Astrocyte (in vitro differentiated cells and primary cell): ENCODE results near the gene ATF7. TPM values are rescaled to one million over a fixed set of nuclear protein-coding genes. Genes with fewer than 3 reads are reported as not detected.

Experiments
- DNase-seq: peaks from one replicate; pipeline ENCODE4 v3.0.0-alpha.2; 2010; ENCODE audit warnings: low read depth
- FAIRE-seq: peaks from 2 replicates; lab custom pipeline; 2011; peaks lifted over from hg19 to GRCh38; lab: Jason Lieb, UNC
- H2AFZ ChIP-seq: 2 replicates; pipeline ENCODE4 v1.6.0; 2012; ENCODE audit warnings: low read depth, low read length, inconsistent platforms
- H3K27ac ChIP-seq: 2 replicates; pipeline ENCODE4 v1.5.1; 2011; ENCODE audit warnings: low read depth, low read length, inconsistent platforms
- H3K27me3 ChIP-seq: 2 replicates; pipeline ENCODE4 v1.6.0; 2011; ENCODE audit warnings: low read length, inconsistent platforms; ENCODE audit not compliant: insufficient read depth
- H3K36me3 ChIP-seq: 2 replicates; pipeline ENCODE4 v1.5.1; 2011; ENCODE audit warnings: low read length, inconsistent platforms; ENCODE audit not compliant: insufficient read depth
- H3K4me1 ChIP-seq: 2 replicates; pipeline ENCODE4 v1.5.1; 2011; ENCODE audit warnings: low read length, inconsistent platforms; ENCODE audit not compliant: insufficient read depth
- H3K4me2 ChIP-seq: 2 replicates; pipeline ENCODE4 v1.6.0; 2012; ENCODE audit warnings: low read length, inconsistent platforms
- H3K4me3 ChIP-seq: 2 replicates; pipeline ENCODE4 v1.5.1; 2011; ENCODE audit warnings: low read depth, mild to moderate bottlenecking, low read length, inconsistent platforms; ENCODE audit not compliant: insufficient read depth
- H3K79me2 ChIP-seq: 2 replicates; pipeline ENCODE4 v1.6.0; 2012; ENCODE audit warnings: mild to moderate bottlenecking, low read length, inconsistent platforms; ENCODE audit not compliant: insufficient read depth
- H3K9ac ChIP-seq: 2 replicates; pipeline ENCODE4 v1.6.0; 2012; ENCODE audit warnings: mild to moderate bottlenecking, low read length, inconsistent platforms
- H3K9me3 ChIP-seq: 2 replicates; pipeline ENCODE4 v1.5.1; 2012; ENCODE audit warnings: low read depth, mild to moderate bottlenecking, low read length, inconsistent platforms; ENCODE audit not compliant: insufficient read depth
- H4K20me1 ChIP-seq: 2 replicates; pipeline ENCODE4 v1.6.0; 2012; ENCODE audit warnings: low read length, inconsistent platforms; ENCODE audit not compliant: insufficient read depth
- H3K27ac Mint-ChIP-seq: one replicate; pipeline ENCODE4 v1.8.0; 2021; ENCODE audit warnings: mild to moderate bottlenecking, mixed read lengths; ENCODE audit not compliant: unreplicated experiment
- H3K27me3 Mint-ChIP-seq: one replicate; pipeline ENCODE4 v1.8.0; 2021; ENCODE audit warnings: low read depth, mixed read lengths; ENCODE audit not compliant: unreplicated experiment
- H3K36me3 Mint-ChIP-seq: one replicate; pipeline ENCODE4 v1.8.0; 2021; ENCODE audit warnings: low read depth, mixed read lengths; ENCODE audit not compliant: unreplicated experiment
- H3K4me1 Mint-ChIP-seq: one replicate; pipeline ENCODE4 v1.8.0; 2021; ENCODE audit warnings: low read depth, mixed read lengths; ENCODE audit not compliant: unreplicated experiment
- H3K4me3 Mint-ChIP-seq: one replicate; pipeline ENCODE4 v1.8.0; 2021; ENCODE audit warnings: mild to moderate bottlenecking, moderate library complexity, mixed read lengths; ENCODE audit not compliant: unreplicated experiment
- H3K9me3 Mint-ChIP-seq: one replicate; pipeline ENCODE4 v1.8.0; 2021; ENCODE audit warnings: mild to moderate bottlenecking, mixed read lengths; ENCODE audit not compliant: unreplicated experiment
- CTCF ChIP-seq: IDR thresholded peaks from 2 replicates; pipeline ENCODE4 v1.5.1; 2011; ENCODE audit warnings: low read depth, mild to moderate bottlenecking, inconsistent platforms, low read length, moderate library complexity; ENCODE audit not compliant: insufficient read depth
- EZH2 ChIP-seq: IDR thresholded peaks from 2 replicates; pipeline ENCODE4 v1.6.1; 2012; ENCODE audit warnings: mild to moderate bottlenecking, low read length, inconsistent platforms; ENCODE audit not compliant: insufficient read depth
- total RNA-seq: library from RNA; stranded (reverse); gene quantifications from 2 replicates; pipeline ENCODE4 v1.2.1, GENCODE V29; 2021

Gene ATF7
- total RNA-seq, 1 donor from 2014 or later: 38.3 TPM

- Mint-ChIP-seq H3K4me1 (peaks cover 37% of the 10 kb centered on the region), H3K36me3 (peaks cover 33% of the 10 kb centered on the region), H3K4me3 (peak overlapping the region; percentile 16), H3K9me3 (no peaks in the 10 kb centered on the region), H3K27me3 (no peaks in the 10 kb centered on the region), H3K27ac (no peak overlapping the region)
- Histone ChIP-seq H3K9ac (no peak overlapping the region), H3K4me3 (no peak overlapping the region), H3K27me3 (no peaks in the 10 kb centered on the region), H3K4me2 (no peak overlapping the region), H3K79me2 (peaks cover 100% of the 10 kb centered on the region), H3K27ac (no peak overlapping the region), H4K20me1 (peaks cover 100% of the 10 kb centered on the region), H3K4me1 (peaks cover 7% of the 10 kb centered on the region), H2AFZ (no peak overlapping the region), H3K36me3 (peaks cover 95% of the 10 kb centered on the region), H3K9me3 (no peaks in the 10 kb centered on the region)
- FAIRE-seq (no peak), DNase-seq (no peak)
- TF ChIP-seq CTCF (no peak), EZH2 (no peak)
These were observed 167.1 kb downstream of the ATF7 start for GRCh38 chr12:53459097-53459496.

Other genes starting within 250 kb of the ATF7 start
- gene SP1, start 246.2 kb downstream of the ATF7 start, total RNA-seq: 48.7 and 50.6 TPM in 2 replicates
- gene AMHR2, start 202.5 kb downstream of the ATF7 start, total RNA-seq: not detected in 2 replicates
- gene PRR13, start 184.6 kb downstream of the ATF7 start, total RNA-seq: 159 and 190 TPM in 2 replicates
- gene PCBP2, start 174.3 kb downstream of the ATF7 start, total RNA-seq: 708 and 733 TPM in 2 replicates
- 11.1 and 13.1 TPM in 2 replicates for gene MAP3K12, start 126.9 kb downstream of the ATF7 start, total RNA-seq
- 40.4 and 51.1 TPM in 2 replicates for gene TARBP2, start 125.1 kb downstream of the ATF7 start, total RNA-seq
- gene NPFF, start 118.9 kb downstream of the ATF7 start, total RNA-seq: 0.82 TPM in 1 of 2 replicates, not detected in the other
- gene ATP5MC2, start 49.7 kb upstream of the ATF7 start, total RNA-seq: 224 and 237 TPM in 2 replicates
- 85.2 and 102 TPM in 2 replicates for gene CALCOCO1, start 101.1 kb upstream of the ATF7 start, total RNA-seq
- gene CISTR, start 125.6 kb upstream of the ATF7 start, total RNA-seq: not detected in 2 replicates